H9 (cell line): ENCODE data around the gene DCBLD1. TPM values are rescaled to one million over a fixed set of nuclear protein-coding genes. Genes with fewer than 3 reads are reported as not detected.

Experiments used
- DNase-seq: peaks from one replicate; pipeline ENCODE4 v3.0.0-alpha.2; 2017
- H2AFZ ChIP-seq: one replicate; pipeline ENCODE4 v1.6.1; 2013; ENCODE audit warnings: mild to moderate bottlenecking, low read length, control low read depth, moderate library complexity
- H2AK5ac ChIP-seq: 2 replicates; pipeline ENCODE4 v1.6.1; 2013; ENCODE audit warnings: low read length, control low read depth, mixed read lengths; ENCODE audit not compliant: insufficient read length
- H2BK120ac ChIP-seq: one replicate; pipeline ENCODE4 v1.6.1; 2013; ENCODE audit warnings: low read depth, mild to moderate bottlenecking, low read length, control low read depth, inconsistent platforms; ENCODE audit not compliant: poor library complexity, severe bottlenecking
- H2BK12ac ChIP-seq: 2 replicates; pipeline ENCODE4 v1.6.1; 2013; ENCODE audit warnings: low read length, control low read depth, mixed read lengths, low read depth; ENCODE audit not compliant: insufficient read length
- H2BK15ac ChIP-seq: 2 replicates; pipeline ENCODE4 v1.6.1; 2013; ENCODE audit warnings: low read depth, low read length, control low read depth
- H2BK20ac ChIP-seq: one replicate; pipeline ENCODE4 v1.6.1; 2013; ENCODE audit warnings: low read depth, mild to moderate bottlenecking, low read length, control low read depth, inconsistent platforms; ENCODE audit not compliant: poor library complexity, severe bottlenecking
- H2BK5ac ChIP-seq: 2 replicates; pipeline ENCODE4 v1.6.1; 2013; ENCODE audit warnings: low read length, control low read depth, mixed read lengths; ENCODE audit not compliant: insufficient read length
- H3K14ac ChIP-seq: 2 replicates; pipeline ENCODE4 v1.6.1; 2013; ENCODE audit warnings: low read length, control low read depth; ENCODE audit not compliant: insufficient read depth
- H3K18ac ChIP-seq: 2 replicates; pipeline ENCODE4 v1.6.1; 2013; ENCODE audit warnings: low read depth, mild to moderate bottlenecking, mixed read lengths, low read length, control low read depth; ENCODE audit not compliant: insufficient read length
- H3K23ac ChIP-seq: 2 replicates; pipeline ENCODE4 v1.6.1; 2013; ENCODE audit warnings: low read length, control low read depth, mixed read lengths, low read depth; ENCODE audit not compliant: insufficient read length
- H3K23me2 ChIP-seq: 2 replicates; pipeline ENCODE4 v1.6.1; 2013; ENCODE audit warnings: low read depth, mild to moderate bottlenecking, mixed read lengths, low read length, control low read depth; ENCODE audit not compliant: insufficient read length, poor library complexity, severe bottlenecking
- H3K27ac ChIP-seq: 2 replicates; pipeline ENCODE4 v1.5.1; 2013; ENCODE audit warnings: low read length, control low read depth, mixed read lengths, low read depth; ENCODE audit not compliant: insufficient read length
- H3K27me3 ChIP-seq: 2 replicates; pipeline ENCODE4 v1.6.1; 2013; ENCODE audit warnings: low read length, control low read depth, inconsistent platforms; ENCODE audit not compliant: insufficient read depth
- H3K4ac ChIP-seq: 2 replicates; pipeline ENCODE4 v1.6.1; 2013; ENCODE audit warnings: low read depth, mild to moderate bottlenecking, control low read depth, inconsistent platforms, low read length, moderate library complexity
- H3K4me1 ChIP-seq: 2 replicates; pipeline ENCODE4 v1.6.1; 2013; ENCODE audit warnings: low read length, control low read depth, inconsistent platforms; ENCODE audit not compliant: insufficient read depth
- H3K4me2 ChIP-seq: 2 replicates; pipeline ENCODE4 v1.6.1; 2013; ENCODE audit warnings: low read length, control low read depth, mixed read lengths; ENCODE audit not compliant: insufficient read length, insufficient read depth
- H3K56ac ChIP-seq: 2 replicates; pipeline ENCODE4 v1.6.1; 2013; ENCODE audit warnings: low read depth, mild to moderate bottlenecking, mixed read lengths, low read length, control low read depth; ENCODE audit not compliant: insufficient read length
- H3K79me1 ChIP-seq: 2 replicates; pipeline ENCODE4 v1.6.1; 2013; ENCODE audit warnings: low read depth, mild to moderate bottlenecking, moderate library complexity, low read length, control low read depth, inconsistent platforms; ENCODE audit not compliant: insufficient read depth, poor library complexity, severe bottlenecking
- H3K79me2 ChIP-seq: 2 replicates; pipeline ENCODE4 v1.6.1; 2013; ENCODE audit warnings: low read length, control low read depth, inconsistent platforms; ENCODE audit not compliant: insufficient read depth
- H3K9ac ChIP-seq: 2 replicates; pipeline ENCODE4 v1.6.1; 2013; ENCODE audit warnings: low read length, control low read depth, mixed read lengths; ENCODE audit not compliant: insufficient read length; ENCODE audit errors: extremely low read depth
- H3K9me3 ChIP-seq: one replicate; pipeline ENCODE4 v1.6.1; 2013; ENCODE audit warnings: low read depth, low read length, inconsistent platforms; ENCODE audit not compliant: control insufficient read depth
- H3T11ph ChIP-seq: one replicate; pipeline ENCODE4 v1.6.1; 2013; ENCODE audit warnings: mild to moderate bottlenecking, low read length, control low read depth, inconsistent platforms
- H4K20me1 ChIP-seq: one replicate; pipeline ENCODE4 v1.6.1; 2013; ENCODE audit not compliant: control insufficient read depth, insufficient read length, insufficient read depth
- H4K5ac ChIP-seq: 2 replicates; pipeline ENCODE4 v1.6.1; 2013; ENCODE audit warnings: low read depth, mild to moderate bottlenecking, mixed read lengths, low read length, control low read depth; ENCODE audit not compliant: insufficient read length
- H4K8ac ChIP-seq: replicated peaks from 2 replicates; pipeline ENCODE4 v1.6.1; 2013; ENCODE audit warnings: low read length, control low read depth, mixed read lengths, low read depth; ENCODE audit not compliant: insufficient read length
- H4K91ac ChIP-seq: 2 replicates; pipeline ENCODE4 v1.6.1; 2013; ENCODE audit warnings: low read depth, mild to moderate bottlenecking, moderate library complexity, mixed read lengths, low read length, control low read depth; ENCODE audit not compliant: insufficient read length
- H3K27ac Mint-ChIP-seq, 3 experiments: 2 replicates in 2 of 3; 3 replicates in 1 of 3; pipeline ENCODE4 v1.8.0; 2020 to 2021; ENCODE audit warnings: mixed read lengths in 3 of 3, mild to moderate bottlenecking in 1 of 3, moderate library complexity in 1 of 3
- H3K27me3 Mint-ChIP-seq: 2 replicates; pipeline ENCODE4 v1.8.0; 2021; ENCODE audit warnings: low read depth, mild to moderate bottlenecking, moderate library complexity, mixed read lengths
- H3K36me3 Mint-ChIP-seq, 3 experiments: 2 replicates in 2 of 3; 3 replicates in 1 of 3; pipeline ENCODE4 v1.8.0; 2020 to 2021; ENCODE audit warnings: low read depth in 3 of 3, mixed read lengths in 3 of 3; ENCODE audit not compliant: insufficient read depth in 1 of 3
- H3K4me1 Mint-ChIP-seq, 2 experiments: 2 replicates each; pipeline ENCODE4 v1.8.0; 2020; ENCODE audit warnings: mixed read lengths in 2 of 2
- H3K4me3 Mint-ChIP-seq, 2 experiments: 2 replicates in 1 of 2; 3 replicates in 1 of 2; pipeline ENCODE4 v1.8.0; 2020 to 2021; ENCODE audit warnings: mild to moderate bottlenecking in 2 of 2, mixed read lengths in 2 of 2, moderate library complexity in 1 of 2
- H3K9me3 Mint-ChIP-seq, 2 experiments: 2 replicates in 1 of 2; 3 replicates in 1 of 2; pipeline ENCODE4 v1.8.0; 2020; ENCODE audit warnings: mild to moderate bottlenecking in 2 of 2, mixed read lengths in 2 of 2, moderate library complexity in 1 of 2
- WGBS: extraction: QIAGEN DNeasy Blood & Tissue Kit; methylation state at CpG from one replicate; pipeline ENCODE4 v1.1.7; 2013; ENCODE audit warnings: missing lambda C conversion rate, low lambda C conversion rate, mixed read lengths; ENCODE audit not compliant: insufficient read length; ENCODE audit errors: extremely low coverage; 5-methylcytosine and 5-hydroxymethylcytosine counted together
- total RNA-seq: library from RNA; stranded (reverse); gene quantifications from 2 replicates; pipeline ENCODE4 v1.2.1, GENCODE V29; 2021
- TF ChIP-seq, protein P1 (sequence below): fragments of 200-600 bp; sonication (generic); conservative IDR thresholded peaks from 3 replicates; pipeline ENCODE4 v1.8.0; 2021; ENCODE audit warnings: antibody characterized with exemption, mild to moderate bottlenecking

Gene DCBLD1
- total RNA-seq, 1 experiment from 2014 or later, result 10.1 TPM

DNA sequence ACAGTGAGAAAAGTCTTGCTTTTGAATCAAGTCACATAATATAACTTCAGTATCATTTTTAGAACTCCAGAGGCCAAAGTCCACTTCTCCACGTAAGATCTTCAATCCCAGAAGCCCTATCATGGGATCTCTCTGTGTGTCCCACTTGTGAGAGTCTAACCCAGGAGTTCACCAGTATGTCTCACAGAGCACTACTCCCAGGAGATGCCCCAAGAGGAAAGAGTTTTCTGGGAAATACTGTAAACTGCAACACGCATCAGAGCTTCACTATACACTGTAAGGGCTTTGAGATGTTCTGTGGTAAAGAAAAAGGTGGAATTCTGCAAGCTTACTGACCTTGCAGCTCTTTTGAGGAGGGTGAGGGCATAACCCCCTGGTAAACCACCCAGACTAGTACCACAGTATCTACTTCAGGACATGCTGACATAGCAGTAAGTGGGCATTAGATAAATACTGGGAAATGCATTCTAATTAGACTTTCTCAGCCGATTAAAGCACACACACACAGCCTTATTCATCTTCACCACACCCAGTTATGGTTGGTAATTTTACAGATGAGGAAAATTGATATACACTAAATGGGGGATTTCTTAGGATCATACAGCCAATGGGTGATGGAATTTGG, 12.3 kb downstream of the DCBLD1 start:
- no peak overlapping the region for H3K9ac ChIP-seq
- Mint-ChIP-seq H3K4me1 (peaks cover 0 to 6% of the 10 kb centered on the region in 2 experiments; a peak in 1 of 4 replicates), H3K27ac (no peak overlapping the region)

More for the DNA sequence above, 12.3 kb downstream of the DCBLD1 start:
- H2BK120ac ChIP-seq, result no peak overlapping the region
- H3K4me1 ChIP-seq, result no peaks in the 10 kb centered on the region
- H3K4me3 Mint-ChIP-seq, result no peak overlapping the region
- no peak overlapping the region for H3K4ac ChIP-seq
- no peak overlapping the region for H4K8ac ChIP-seq
- no peak for DNase-seq
- no peak overlapping the region for H2BK12ac ChIP-seq
- no CpG with 5 or more reads among the region's 3 CpGs for WGBS
- no peak overlapping the region for H2BK15ac ChIP-seq
- H2BK5ac ChIP-seq, result no peak overlapping the region
- H2BK20ac ChIP-seq, result no peak overlapping the region
- H3K18ac ChIP-seq, result no peak overlapping the region
- no peaks in the 10 kb centered on the region for H3K27me3 Mint-ChIP-seq
- TF ChIP-seq, protein P1, sequence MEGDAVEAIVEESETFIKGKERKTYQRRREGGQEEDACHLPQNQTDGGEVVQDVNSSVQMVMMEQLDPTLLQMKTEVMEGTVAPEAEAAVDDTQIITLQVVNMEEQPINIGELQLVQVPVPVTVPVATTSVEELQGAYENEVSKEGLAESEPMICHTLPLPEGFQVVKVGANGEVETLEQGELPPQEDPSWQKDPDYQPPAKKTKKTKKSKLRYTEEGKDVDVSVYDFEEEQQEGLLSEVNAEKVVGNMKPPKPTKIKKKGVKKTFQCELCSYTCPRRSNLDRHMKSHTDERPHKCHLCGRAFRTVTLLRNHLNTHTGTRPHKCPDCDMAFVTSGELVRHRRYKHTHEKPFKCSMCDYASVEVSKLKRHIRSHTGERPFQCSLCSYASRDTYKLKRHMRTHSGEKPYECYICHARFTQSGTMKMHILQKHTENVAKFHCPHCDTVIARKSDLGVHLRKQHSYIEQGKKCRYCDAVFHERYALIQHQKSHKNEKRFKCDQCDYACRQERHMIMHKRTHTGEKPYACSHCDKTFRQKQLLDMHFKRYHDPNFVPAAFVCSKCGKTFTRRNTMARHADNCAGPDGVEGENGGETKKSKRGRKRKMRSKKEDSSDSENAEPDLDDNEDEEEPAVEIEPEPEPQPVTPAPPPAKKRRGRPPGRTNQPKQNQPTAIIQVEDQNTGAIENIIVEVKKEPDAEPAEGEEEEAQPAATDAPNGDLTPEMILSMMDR, result no peak
- no peak overlapping the region for H3K14ac ChIP-seq
- no peaks in the 10 kb centered on the region for H3K79me2 ChIP-seq
- no peak overlapping the region for H3K27ac ChIP-seq
- H3K23ac ChIP-seq, result no peak overlapping the region
- H3K23me2 ChIP-seq, result no peaks in the 10 kb centered on the region
- H3K27me3 ChIP-seq, result no peaks in the 10 kb centered on the region
- H3K9me3 ChIP-seq, result no peaks in the 10 kb centered on the region
- H3K4me2 ChIP-seq, result no peak overlapping the region
- no peaks in the 10 kb centered on the region for H4K20me1 ChIP-seq
- H3K79me1 ChIP-seq, result no peaks in the 10 kb centered on the region
- no peaks in the 10 kb centered on the region for H3K36me3 Mint-ChIP-seq
- no peak overlapping the region for H2AFZ ChIP-seq
- H2AK5ac ChIP-seq, result no peak overlapping the region
- H4K91ac ChIP-seq, result no peak overlapping the region
- H3K56ac ChIP-seq, result no peak overlapping the region
- no peaks in the 10 kb centered on the region for H3K9me3 Mint-ChIP-seq
- H4K5ac ChIP-seq, result no peak overlapping the region
- no peak overlapping the region for H3T11ph ChIP-seq
